Testis (tissue), 3 donors: Measurements from ENCODE around the gene SETD3. TPM values are rescaled to one million over a fixed set of nuclear protein-coding genes. Genes with fewer than 3 reads are reported as not detected.

Experiments used
- DNase-seq: peaks from one replicate; pipeline ENCODE4 v3.0.0-alpha.2; 2019
- H3K27ac ChIP-seq, 2 donors: fragments of 200-600 bp; sonication (generic); one replicate each; pipeline ENCODE4 v1.5.1; 2019
- H3K27me3 ChIP-seq: fragments of 200-600 bp; sonication (generic); one replicate; pipeline ENCODE4 v1.5.1; 2019
- H3K36me3 ChIP-seq: fragments of 200-600 bp; sonication (generic); one replicate; pipeline ENCODE4 v1.5.1; 2017; ENCODE audit warnings: low read depth; ENCODE audit errors: missing control alignments
- H3K4me1 ChIP-seq: fragments of 200-600 bp; sonication (generic); one replicate; pipeline ENCODE4 v1.5.1; 2019
- H3K4me3 ChIP-seq, 2 donors: fragments of 200-600 bp; sonication (generic); one replicate each; pipeline ENCODE4 v1.5.1; 2017 to 2019
- H3K9me3 ChIP-seq: fragments of 200-600 bp; sonication (generic); one replicate; pipeline ENCODE4 v1.5.1; 2017
- CTCF ChIP-seq, 3 experiments: fragments of 450-650 bp in 2 of 3; fragments of 200-600 bp in 1 of 3; sonication (generic) in 1 of 3; IDR thresholded peaks; one replicate each; pipeline ENCODE4 v1.5.1; 2016 to 2019; ENCODE audit warnings: antibody characterized with exemption in 3 of 3, mild to moderate bottlenecking in 2 of 3, moderate library complexity in 1 of 3
- POLR2A ChIP-seq: fragments of 450-650 bp; IDR thresholded peaks from one replicate; pipeline ENCODE4 v1.6.1; 2017; ENCODE audit warnings: antibody characterized with exemption, mild to moderate bottlenecking, moderate library complexity
- WGBS, 2 donors: methylation state at CpG; one replicate each; pipeline ENCODE4 v1.1.5; 2018; 5-methylcytosine and 5-hydroxymethylcytosine counted together
- intact Hi-C: fragments of 100-400 bp; cut with DNase I; formaldehyde crosslinking; loops from one replicate; pipeline ENCODE4 v1.15.1; 2023; ENCODE audit warnings: low total_unique reads
- polyA plus RNA-seq: library from polyadenylated mRNA; stranded (reverse); fragments of 350-450 nt; fragmentation: Illumina TruSeq; extraction: RNeasy Lipid Tissue Mini Kit (QIAGEN cat#74804); gene quantifications from one replicate; pipeline ENCODE4 v1.2.3, GENCODE V29; 2014; ENCODE audit warnings: low read depth, low replicate concordance; ENCODE audit not compliant: insufficient read depth
- total RNA-seq, 2 donors: library from RNA; depleted of rRNA; stranded (reverse); fragments of >200 nt; gene quantifications; one replicate each; pipeline ENCODE4 v1.2.3, GENCODE V29; 2016

The SETD3 gene
- total and polyA plus RNA-seq, 3 donors from 2014 or later: 135 to 186 (median 160) TPM

- Histone ChIP-seq H3K9me3 (no peaks in the 10 kb centered on the region), H3K4me3 (no peak overlapping the region), H3K36me3 (no peaks in the 10 kb centered on the region), H3K27ac (no peak overlapping the region), H3K27me3 (no peaks in the 10 kb centered on the region), H3K4me1 (no peaks in the 10 kb centered on the region)
- 58 to 64% methylated on average over 5 of the region's 5 CpGs for WGBS, 2 donors
- intact Hi-C loops: no loop called here
- no peak for DNase-seq
- TF ChIP-seq CTCF (IDR thresholded peaks at IDR 0.05) (no peak), POLR2A (no peak)
Observed at GRCh38 chr14:99459481-99460100, 21.1 kb downstream of the SETD3 start.

GRCh38 chr14:99454246-99454645 lies 26.4 kb downstream of the SETD3 start:
- TF ChIP-seq CTCF (IDR thresholded peaks at IDR 0.05): no peak
- TF ChIP-seq POLR2A: no peak
- DNase-seq: no peak

GRCh38 chr14:99452968-99453367 lies 27.7 kb downstream of the SETD3 start:
- Histone ChIP-seq H3K36me3 (no peaks in the 10 kb centered on the region), H3K4me1 (no peaks in the 10 kb centered on the region), H3K9me3 (no peaks in the 10 kb centered on the region), H3K27ac (no peak overlapping the region), H3K4me3 (no peak overlapping the region), H3K27me3 (no peaks in the 10 kb centered on the region)
- 86 to 87% methylated on average over 4 of the region's 4 CpGs for WGBS, 2 donors
- intact Hi-C loops: no loop called here
- DNase-seq: no peak
- TF ChIP-seq POLR2A: no peak
- TF ChIP-seq CTCF (IDR thresholded peaks at IDR 0.05): no peak

More at GRCh38 chr14:99454246-99454645, 26.4 kb downstream of the SETD3 start:
- H3K4me3 ChIP-seq: no peak overlapping the region
- no peaks in the 10 kb centered on the region for H3K9me3 ChIP-seq
- H3K36me3 ChIP-seq: no peaks in the 10 kb centered on the region
- 57 to 65% methylated on average over 3 of the region's 3 CpGs for WGBS, 2 donors
- no peak overlapping the region for H3K27ac ChIP-seq
- no peaks in the 10 kb centered on the region for H3K27me3 ChIP-seq
- H3K4me1 ChIP-seq: no peaks in the 10 kb centered on the region
- intact Hi-C loops: no loop called here

GRCh38 chr14:99451234-99451633 lies 29.4 kb downstream of the SETD3 start:
- no peak for TF ChIP-seq CTCF (IDR thresholded peaks at IDR 0.05)
- no peak for TF ChIP-seq POLR2A

GRCh38 chr14:99450266-99450665 lies 30.4 kb downstream of the SETD3 start:
- intact Hi-C loops: no loop called here

More at GRCh38 chr14:99451234-99451633, 29.4 kb downstream of the SETD3 start:
- H3K27ac ChIP-seq: no peak overlapping the region
- H3K27me3 ChIP-seq: no peaks in the 10 kb centered on the region
- 93 to 95% methylated on average over 5 of the region's 5 CpGs for WGBS, 2 donors
- intact Hi-C loops: no loop called here
- H3K36me3 ChIP-seq: no peaks in the 10 kb centered on the region
- H3K9me3 ChIP-seq: no peaks in the 10 kb centered on the region
- no peak overlapping the region for H3K4me3 ChIP-seq
- no peaks in the 10 kb centered on the region for H3K4me1 ChIP-seq
- no peak for DNase-seq

More at GRCh38 chr14:99450266-99450665, 30.4 kb downstream of the SETD3 start:
- Histone ChIP-seq H3K27ac (no peak overlapping the region), H3K36me3 (no peaks in the 10 kb centered on the region), H3K27me3 (no peaks in the 10 kb centered on the region), H3K4me3 (no peak overlapping the region), H3K4me1 (no peaks in the 10 kb centered on the region), H3K9me3 (no peaks in the 10 kb centered on the region)
- WGBS, 2 donors: 84 to 86% methylated on average over 3 of the region's 3 CpGs
- no peak for DNase-seq
- no peak for TF ChIP-seq POLR2A
- TF ChIP-seq CTCF (IDR thresholded peaks at IDR 0.05): no peak
